AG09309 (cell line): ENCODE data around the gene INTS7.
"Not testable (repeated sequence)": the region's sequence is repeated elsewhere in the genome, so short reads cannot be mapped to it uniquely, and the experiment has no call there.

Source experiments
- DNase-seq: peaks from one replicate; pipeline ENCODE4 v3.0.0-alpha.2; 2010; ENCODE audit warnings: low read depth
- H3K4me3 ChIP-seq: 2 replicates; pipeline ENCODE4 v1.5.1; 2011; ENCODE audit warnings: mild to moderate bottlenecking, low read depth, low read length, moderate library complexity; ENCODE audit not compliant: control insufficient read depth
- TF ChIP-seq, protein P1 (sequence below): IDR thresholded peaks from 2 replicates; pipeline ENCODE4 v1.5.1; 2011; ENCODE audit warnings: mild to moderate bottlenecking, low read depth, low read length, inconsistent platforms; ENCODE audit not compliant: insufficient read depth, control insufficient read depth; ENCODE audit errors: missing control alignments

Gene INTS7

GRCh38 chr1:211947396-211948295 is 87.7 kb downstream of the INTS7 start:
- no peak for DNase-seq
- no peak overlapping the region for H3K4me3 ChIP-seq
- TF ChIP-seq, protein P1, sequence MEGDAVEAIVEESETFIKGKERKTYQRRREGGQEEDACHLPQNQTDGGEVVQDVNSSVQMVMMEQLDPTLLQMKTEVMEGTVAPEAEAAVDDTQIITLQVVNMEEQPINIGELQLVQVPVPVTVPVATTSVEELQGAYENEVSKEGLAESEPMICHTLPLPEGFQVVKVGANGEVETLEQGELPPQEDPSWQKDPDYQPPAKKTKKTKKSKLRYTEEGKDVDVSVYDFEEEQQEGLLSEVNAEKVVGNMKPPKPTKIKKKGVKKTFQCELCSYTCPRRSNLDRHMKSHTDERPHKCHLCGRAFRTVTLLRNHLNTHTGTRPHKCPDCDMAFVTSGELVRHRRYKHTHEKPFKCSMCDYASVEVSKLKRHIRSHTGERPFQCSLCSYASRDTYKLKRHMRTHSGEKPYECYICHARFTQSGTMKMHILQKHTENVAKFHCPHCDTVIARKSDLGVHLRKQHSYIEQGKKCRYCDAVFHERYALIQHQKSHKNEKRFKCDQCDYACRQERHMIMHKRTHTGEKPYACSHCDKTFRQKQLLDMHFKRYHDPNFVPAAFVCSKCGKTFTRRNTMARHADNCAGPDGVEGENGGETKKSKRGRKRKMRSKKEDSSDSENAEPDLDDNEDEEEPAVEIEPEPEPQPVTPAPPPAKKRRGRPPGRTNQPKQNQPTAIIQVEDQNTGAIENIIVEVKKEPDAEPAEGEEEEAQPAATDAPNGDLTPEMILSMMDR = no peak

DNA sequence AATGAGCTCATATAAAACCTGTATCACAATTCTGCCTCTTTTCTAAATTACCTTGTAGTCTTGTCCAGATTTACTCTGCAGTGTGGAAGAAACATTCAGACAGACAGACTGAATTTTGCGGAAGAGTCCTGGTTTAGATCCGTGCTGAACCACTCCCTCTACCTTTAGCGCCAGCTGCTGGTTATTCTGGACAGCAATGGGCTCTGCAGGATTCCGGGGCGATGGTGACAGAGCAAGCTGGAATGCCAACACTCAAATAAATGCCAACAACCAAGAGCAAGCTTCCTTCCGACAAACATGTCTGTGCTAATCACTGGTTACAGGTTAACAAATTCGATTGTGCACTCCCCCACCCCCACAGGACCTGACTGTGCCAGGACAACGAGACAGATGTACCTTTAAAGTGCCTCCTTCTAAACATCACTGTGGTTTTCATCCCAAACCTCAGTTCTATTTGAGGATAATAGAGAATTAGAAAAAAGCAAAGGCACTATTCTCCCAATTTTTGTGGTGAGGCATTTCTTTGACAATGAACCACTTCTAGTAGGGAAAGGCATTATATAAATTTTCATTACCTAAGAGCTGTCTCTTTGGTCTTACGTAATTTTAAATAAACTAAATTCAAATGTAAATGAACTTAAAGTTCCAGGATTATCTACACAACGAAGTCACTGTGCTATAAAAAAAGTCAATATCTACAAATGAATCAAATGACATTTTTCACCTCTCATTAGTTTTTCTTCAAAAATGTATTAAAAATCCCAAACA is 90.4 kb downstream of the INTS7 start:
- no peak overlapping the region for H3K4me3 ChIP-seq
- TF ChIP-seq, protein P1 = peak; percentile 54
- DNase-seq = no peak

- H3K4me3 ChIP-seq = no peak overlapping the region
- DNase-seq = no peak
- TF ChIP-seq, protein P1 = no peak
Measured at GRCh38 chr1:211942583-211942982, 92.8 kb downstream of the INTS7 start.

DNA sequence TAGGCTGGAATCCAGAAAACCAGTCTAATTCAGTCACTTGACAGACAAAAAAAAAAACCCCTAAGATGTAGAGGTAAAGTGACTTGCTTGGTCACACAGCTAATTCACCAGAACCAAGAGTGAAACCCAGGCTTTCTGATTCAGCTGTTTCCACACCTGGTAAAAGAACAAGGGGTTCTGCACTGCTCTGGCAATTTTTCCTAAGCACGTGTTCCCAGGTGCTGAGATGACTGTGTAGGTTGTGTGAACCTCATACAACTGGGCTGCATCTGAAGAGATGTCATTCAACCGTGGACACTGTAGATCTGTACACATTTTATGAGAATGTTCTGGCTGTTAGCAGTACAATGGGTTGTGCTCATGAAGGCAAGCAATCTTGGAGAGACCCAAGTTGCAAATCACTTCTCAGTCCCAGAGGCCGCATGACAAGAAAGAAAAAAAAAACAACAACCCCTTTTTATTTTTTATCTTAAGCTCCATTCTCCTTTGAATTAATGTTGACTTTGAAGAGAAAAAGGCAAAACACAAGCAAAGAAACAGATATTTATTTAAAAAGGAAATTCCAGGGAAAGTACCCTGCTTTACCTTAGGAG is 95.4 kb downstream of the INTS7 start:
- DNase-seq = no peak

DNA sequence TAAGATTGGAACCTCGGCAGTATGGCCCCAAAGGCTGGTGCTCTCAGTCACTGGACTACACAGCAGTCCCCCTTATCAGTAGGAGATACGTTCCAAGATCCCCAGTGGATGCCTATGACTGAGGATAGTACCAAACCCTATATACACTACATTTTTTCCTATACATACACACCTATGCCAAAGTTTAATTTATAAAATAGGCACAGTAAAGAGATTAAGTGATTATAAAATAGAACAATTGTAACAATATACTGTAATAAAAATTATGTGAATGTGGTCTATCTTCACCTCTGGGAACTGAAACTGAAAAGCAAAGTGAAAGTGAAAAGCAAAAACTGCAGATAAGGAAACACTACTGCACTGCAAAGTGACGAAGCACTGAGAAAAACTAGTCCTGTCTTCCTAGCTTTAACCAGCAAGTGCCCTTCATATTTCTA is 96.8 kb downstream of the INTS7 start:
- H3K4me3 ChIP-seq = no peak overlapping the region

More for the DNA sequence above, 95.4 kb downstream of the INTS7 start:
- TF ChIP-seq, protein P1 = no peak
- H3K4me3 ChIP-seq = no peak overlapping the region

GRCh38 chr1:211937422-211937821 is 97.9 kb downstream of the INTS7 start:
- H3K4me3 ChIP-seq, DNase-seq: not testable (repeated sequence)

More for the DNA sequence above, 96.8 kb downstream of the INTS7 start:
- DNase-seq = no peak
- TF ChIP-seq, protein P1 = no peak
